ENCODE results near the gene SELENOI.
A peak's percentile ranks its signal among the peaks of the same experiment; 100 is the strongest.
"Not testable (repeated sequence)": the region's sequence is repeated elsewhere in the genome, so short reads cannot be mapped to it uniquely, and the experiment has no call there.

The SELENOI gene

GRCh38 chr2:26345545-26346453 lies at the start of gene SELENOI:
Gene SELENOI (plus strand): TSS chr2:26346143. CDS start chr2:26346233, 90 bp downstream.
- DNase-seq (ENCODE audit: low spot score): peak; percentile 99

GRCh38 chr2:26297061-26297460 lies 48.9 kb upstream of the SELENOI start:
- peak; percentile 20 for DNase-seq (ENCODE audit: low spot score)

- peak; percentile 54 for DNase-seq (ENCODE audit: low spot score)
These were observed 47.7 kb upstream of the SELENOI start for GRCh38 chr2:26298286-26298637.

- peak; percentile 74 for DNase-seq (ENCODE audit: low spot score)
These were observed 47.1 kb upstream of the SELENOI start for GRCh38 chr2:26298638-26299393.

GRCh38 chr2:26299471-26300101 lies 46.4 kb upstream of the SELENOI start:
- DNase-seq (ENCODE audit: low spot score): peak; percentile 66

GRCh38 chr2:26300234-26300925 lies 45.6 kb upstream of the SELENOI start:
- DNase-seq (ENCODE audit: low spot score): peak; percentile 64

- DNase-seq (ENCODE audit: low spot score): no peak
These were observed 43.1 kb upstream of the SELENOI start for GRCh38 chr2:26302846-26303245.

- DNase-seq (ENCODE audit: low spot score): not testable (repeated sequence)
These were observed 40.8 kb upstream of the SELENOI start for GRCh38 chr2:26305094-26305493.

- no peak for DNase-seq (ENCODE audit: low spot score)
These were observed 40.4 kb upstream of the SELENOI start for GRCh38 chr2:26305540-26305939.

- DNase-seq (ENCODE audit: low spot score): peak; percentile 42
These were observed 36.0 kb upstream of the SELENOI start for GRCh38 chr2:26309921-26310320.

- DNase-seq (ENCODE audit: low spot score): peak; percentile 36
These were observed 33.5 kb upstream of the SELENOI start for GRCh38 chr2:26312471-26312870.

GRCh38 chr2:26313446-26313845 lies 32.5 kb upstream of the SELENOI start:
- no peak for DNase-seq (ENCODE audit: low spot score)

- DNase-seq (ENCODE audit: low spot score): no peak
These were observed 31.7 kb upstream of the SELENOI start for GRCh38 chr2:26314243-26314642.

- DNase-seq (ENCODE audit: low spot score): no peak
These were observed 29.9 kb upstream of the SELENOI start for GRCh38 chr2:26316041-26316440.

GRCh38 chr2:26316845-26317244 lies 29.1 kb upstream of the SELENOI start:
- DNase-seq (ENCODE audit: low spot score): no peak

GRCh38 chr2:26317377-26318105 lies 28.4 kb upstream of the SELENOI start:
- DNase-seq (ENCODE audit: low spot score): no peak

GRCh38 chr2:26318950-26319349 lies 27.0 kb upstream of the SELENOI start:
- DNase-seq (ENCODE audit: low spot score): no peak

GRCh38 chr2:26324479-26324878 lies 21.5 kb upstream of the SELENOI start:
- not testable (repeated sequence) for DNase-seq (ENCODE audit: low spot score)

- no peak for DNase-seq (ENCODE audit: low spot score)
These were observed 21.0 kb upstream of the SELENOI start for GRCh38 chr2:26324903-26325302.

- DNase-seq (ENCODE audit: low spot score): no peak
These were observed 20.1 kb upstream of the SELENOI start for GRCh38 chr2:26325851-26326250.

- no peak for DNase-seq (ENCODE audit: low spot score)
These were observed 19.4 kb upstream of the SELENOI start for GRCh38 chr2:26326514-26326913.

All from left forelimb (tissue), 1 donor.